ENCODE data around the gene ATP1A1.

Gene ATP1A1

GRCh38 chr1:116415200-116415698 lies 42.2 kb downstream of the ATP1A1 start:
- no peak overlapping the region for H3K18ac ChIP-seq (ENCODE audit: low read depth in 1 of 2, low read length in 2 of 2)
- no peak overlapping the region for H3K23ac ChIP-seq (ENCODE audit: low read length in 2 of 2)
- H3K9me3 ChIP-seq (ENCODE audit: control insufficient read depth, low read length): no peaks in the 10 kb centered on the region
- no peak overlapping the region for H3K4ac ChIP-seq (ENCODE audit: low read depth in 1 of 2, low read length in 2 of 2)
- no peak overlapping the region for H3K4me2 ChIP-seq (ENCODE audit: low read length, poor library complexity, severe bottlenecking)
- H4K91ac ChIP-seq (ENCODE audit: low read length): no peak overlapping the region
- H4K8ac ChIP-seq (ENCODE audit: low read length): no peak overlapping the region
- no peak overlapping the region for H2BK15ac ChIP-seq (ENCODE audit: low read depth, poor library complexity, severe bottlenecking)
- no peak overlapping the region for H2AFZ ChIP-seq (ENCODE audit: low read depth, low read length)
- H3K27ac ChIP-seq (ENCODE audit: low read length, poor library complexity, severe bottlenecking): no peak overlapping the region
- no peaks in the 10 kb centered on the region for H3K36me3 ChIP-seq (ENCODE audit: control insufficient read depth in 1 of 2, insufficient read depth in 2 of 2, low read depth in 1 of 2, low read length in 2 of 2)
- no peak overlapping the region for H2BK120ac ChIP-seq (ENCODE audit: low read depth, low read length)
- no peak overlapping the region for H3K4me3 ChIP-seq (ENCODE audit: insufficient read depth in 1 of 2, low read depth in 1 of 2, low read length in 2 of 2)
- no peak overlapping the region for H2BK12ac ChIP-seq (ENCODE audit: low read length in 2 of 2)
- no peak for DNase-seq
- no CpG with 5 or more reads among the region's 3 CpGs for WGBS
- H3K79me1 ChIP-seq (replicated peaks; ENCODE audit: low read length, poor library complexity, severe bottlenecking): peaks cover 9% of the 10 kb centered on the region
- no peaks in the 10 kb centered on the region for H3K27me3 ChIP-seq (ENCODE audit: control insufficient read depth in 1 of 2, insufficient read depth in 1 of 2, low read length in 2 of 2)
- no peak overlapping the region for H2BK5ac ChIP-seq (ENCODE audit: low read depth, low read length, poor library complexity, severe bottlenecking)
- H3K4me1 ChIP-seq (ENCODE audit: control insufficient read depth, insufficient read depth, low read depth, low read length): peaks cover 9% of the 10 kb centered on the region
- no peak overlapping the region for H2AK5ac ChIP-seq (ENCODE audit: low read length, severe bottlenecking)
- no peak overlapping the region for H3K14ac ChIP-seq (ENCODE audit: low read length in 2 of 2)
- no peak overlapping the region for H3K9ac ChIP-seq (ENCODE audit: low read length)

- no peaks in the 10 kb centered on the region for H3K27me3 ChIP-seq (ENCODE audit: control insufficient read depth in 1 of 2, insufficient read depth in 1 of 2, low read length in 2 of 2)
- H3K23ac ChIP-seq (ENCODE audit: low read length in 2 of 2): no peak overlapping the region
- H2BK5ac ChIP-seq (ENCODE audit: low read depth, low read length, poor library complexity, severe bottlenecking): no peak overlapping the region
- no peak overlapping the region for H3K14ac ChIP-seq (ENCODE audit: low read length in 2 of 2)
- no peak overlapping the region for H2AK5ac ChIP-seq (ENCODE audit: low read length, severe bottlenecking)
- peaks cover 9% of the 10 kb centered on the region for H3K4me1 ChIP-seq (ENCODE audit: control insufficient read depth, insufficient read depth, low read depth, low read length)
- no peak overlapping the region for H3K27ac ChIP-seq (ENCODE audit: low read length, poor library complexity, severe bottlenecking)
- no peak overlapping the region for H4K8ac ChIP-seq (ENCODE audit: low read length)
- 42% methylated on average over 4 of the region's 5 CpGs for WGBS
- H2BK15ac ChIP-seq (ENCODE audit: low read depth, poor library complexity, severe bottlenecking): no peak overlapping the region
- H3K9me3 ChIP-seq (ENCODE audit: control insufficient read depth, low read length): no peaks in the 10 kb centered on the region
- H3K4ac ChIP-seq (ENCODE audit: low read depth in 1 of 2, low read length in 2 of 2): no peak overlapping the region
- no peak overlapping the region for H2AFZ ChIP-seq (ENCODE audit: low read depth, low read length)
- no peak overlapping the region for H3K4me2 ChIP-seq (ENCODE audit: low read length, poor library complexity, severe bottlenecking)
- no peaks in the 10 kb centered on the region for H3K36me3 ChIP-seq (ENCODE audit: control insufficient read depth in 1 of 2, insufficient read depth in 2 of 2, low read depth in 1 of 2, low read length in 2 of 2)
- no peak overlapping the region for H2BK12ac ChIP-seq (ENCODE audit: low read length in 2 of 2)
- H3K18ac ChIP-seq (ENCODE audit: low read depth in 1 of 2, low read length in 2 of 2): no peak overlapping the region
- H2BK120ac ChIP-seq (ENCODE audit: low read depth, low read length): no peak overlapping the region
- peaks cover 9% of the 10 kb centered on the region for H3K79me1 ChIP-seq (replicated peaks; ENCODE audit: low read length, poor library complexity, severe bottlenecking)
- no peak overlapping the region for H3K9ac ChIP-seq (ENCODE audit: low read length)
- no peak overlapping the region for H3K4me3 ChIP-seq (ENCODE audit: insufficient read depth in 1 of 2, low read depth in 1 of 2, low read length in 2 of 2)
- no peak overlapping the region for H4K91ac ChIP-seq (ENCODE audit: low read length)
- DNase-seq: no peak
Observed at GRCh38 chr1:116415699-116416533, 42.9 kb downstream of the ATP1A1 start.

GRCh38 chr1:116416854-116417513 lies 43.9 kb downstream of the ATP1A1 start:
- peak overlapping the region in 1 of 2 experiments; percentile 96 for H3K4me3 ChIP-seq (ENCODE audit: insufficient read depth in 1 of 2, low read depth in 1 of 2, low read length in 2 of 2)
- H3K4ac ChIP-seq (ENCODE audit: low read depth in 1 of 2, low read length in 2 of 2): no peak overlapping the region
- no peak overlapping the region for H4K91ac ChIP-seq (ENCODE audit: low read length)
- no peak overlapping the region for H3K27ac ChIP-seq (ENCODE audit: low read length, poor library complexity, severe bottlenecking)
- no peak overlapping the region for H2BK15ac ChIP-seq (ENCODE audit: low read depth, poor library complexity, severe bottlenecking)
- H4K8ac ChIP-seq (ENCODE audit: low read length): no peak overlapping the region
- H2BK5ac ChIP-seq (ENCODE audit: low read depth, low read length, poor library complexity, severe bottlenecking): no peak overlapping the region
- H3K4me2 ChIP-seq (ENCODE audit: low read length, poor library complexity, severe bottlenecking): no peak overlapping the region
- WGBS: 82% methylated on average over 2 of the region's 4 CpGs
- H3K4me1 ChIP-seq (ENCODE audit: control insufficient read depth, insufficient read depth, low read depth, low read length): peaks cover 7% of the 10 kb centered on the region
- H3K9me3 ChIP-seq (ENCODE audit: control insufficient read depth, low read length): no peaks in the 10 kb centered on the region
- H2AFZ ChIP-seq (ENCODE audit: low read depth, low read length): no peak overlapping the region
- no peak overlapping the region for H3K14ac ChIP-seq (ENCODE audit: low read length in 2 of 2)
- no peak overlapping the region for H3K18ac ChIP-seq (ENCODE audit: low read depth in 1 of 2, low read length in 2 of 2)
- no peak overlapping the region for H2BK12ac ChIP-seq (ENCODE audit: low read length in 2 of 2)
- H3K79me1 ChIP-seq (replicated peaks; ENCODE audit: low read length, poor library complexity, severe bottlenecking): peaks cover 9% of the 10 kb centered on the region
- no peak overlapping the region for H2BK120ac ChIP-seq (ENCODE audit: low read depth, low read length)
- peak overlapping the region; percentile 95 for H3K9ac ChIP-seq (ENCODE audit: low read length)
- H3K27me3 ChIP-seq (ENCODE audit: control insufficient read depth in 1 of 2, insufficient read depth in 1 of 2, low read length in 2 of 2): no peaks in the 10 kb centered on the region
- no peak overlapping the region for H2AK5ac ChIP-seq (ENCODE audit: low read length, severe bottlenecking)
- H3K23ac ChIP-seq (ENCODE audit: low read length in 2 of 2): no peak overlapping the region
- no peak for DNase-seq
- H3K36me3 ChIP-seq (ENCODE audit: control insufficient read depth in 1 of 2, insufficient read depth in 2 of 2, low read depth in 1 of 2, low read length in 2 of 2): no peaks in the 10 kb centered on the region

GRCh38 chr1:116417678-116418077 lies 44.6 kb downstream of the ATP1A1 start:
- Histone ChIP-seq H3K18ac (ENCODE audit: low read depth in 1 of 2, low read length in 2 of 2) (peak overlapping the region in 1 of 2 experiments; percentile 81), H4K91ac (ENCODE audit: low read length) (no peak overlapping the region), H3K23ac (ENCODE audit: low read length in 2 of 2) (no peak overlapping the region), H3K9me3 (ENCODE audit: control insufficient read depth, low read length) (no peaks in the 10 kb centered on the region), H3K79me1 (replicated peaks; ENCODE audit: low read length, poor library complexity, severe bottlenecking) (peaks cover 8% of the 10 kb centered on the region), H2AK5ac (ENCODE audit: low read length, severe bottlenecking) (peak overlapping the region; percentile 40), H4K8ac (ENCODE audit: low read length) (peak overlapping the region; percentile 100), H3K4me2 (ENCODE audit: low read length, poor library complexity, severe bottlenecking) (peak overlapping the region; percentile 52), H3K27me3 (ENCODE audit: control insufficient read depth in 1 of 2, insufficient read depth in 1 of 2, low read length in 2 of 2) (no peaks in the 10 kb centered on the region), H3K14ac (ENCODE audit: low read length in 2 of 2) (no peak overlapping the region), H2BK120ac (ENCODE audit: low read depth, low read length) (no peak overlapping the region), H2BK5ac (ENCODE audit: low read depth, low read length, poor library complexity, severe bottlenecking) (no peak overlapping the region), H3K4me1 (ENCODE audit: control insufficient read depth, insufficient read depth, low read depth, low read length) (peaks cover 7% of the 10 kb centered on the region), H3K27ac (ENCODE audit: low read length, poor library complexity, severe bottlenecking) (no peak overlapping the region), H3K4me3 (ENCODE audit: insufficient read depth in 1 of 2, low read depth in 1 of 2, low read length in 2 of 2) (peak overlapping the region in 1 of 2 experiments; percentile 96), H2BK15ac (ENCODE audit: low read depth, poor library complexity, severe bottlenecking) (no peak overlapping the region), H2AFZ (ENCODE audit: low read depth, low read length) (no peak overlapping the region), H3K9ac (ENCODE audit: low read length) (peak overlapping the region; percentile 95), H3K4ac (ENCODE audit: low read depth in 1 of 2, low read length in 2 of 2) (no peak overlapping the region), H3K36me3 (ENCODE audit: control insufficient read depth in 1 of 2, insufficient read depth in 2 of 2, low read depth in 1 of 2, low read length in 2 of 2) (no peaks in the 10 kb centered on the region), H2BK12ac (ENCODE audit: low read length in 2 of 2) (no peak overlapping the region)
- 83% methylated on average over 3 of the region's 6 CpGs for WGBS
- no peak for DNase-seq

Measured in mesenchymal stem cell (in vitro differentiated cells and primary cell).